GM19025 (cell line): Measurements from ENCODE around the gene RAB31.
"Not testable (repeated sequence)": the region's sequence is repeated elsewhere in the genome, so short reads cannot be mapped to it uniquely, and the experiment has no call there.

Experiments used
- ATAC-seq: cut with Tn5 transposase; IDR thresholded peaks from one replicate; pipeline ENCODE4 v1.9.1; 2021; ENCODE audit warnings: mild to moderate bottlenecking, low read depth, moderate library complexity; ENCODE audit not compliant: unreplicated experiment

RAB31 gene

DNA sequence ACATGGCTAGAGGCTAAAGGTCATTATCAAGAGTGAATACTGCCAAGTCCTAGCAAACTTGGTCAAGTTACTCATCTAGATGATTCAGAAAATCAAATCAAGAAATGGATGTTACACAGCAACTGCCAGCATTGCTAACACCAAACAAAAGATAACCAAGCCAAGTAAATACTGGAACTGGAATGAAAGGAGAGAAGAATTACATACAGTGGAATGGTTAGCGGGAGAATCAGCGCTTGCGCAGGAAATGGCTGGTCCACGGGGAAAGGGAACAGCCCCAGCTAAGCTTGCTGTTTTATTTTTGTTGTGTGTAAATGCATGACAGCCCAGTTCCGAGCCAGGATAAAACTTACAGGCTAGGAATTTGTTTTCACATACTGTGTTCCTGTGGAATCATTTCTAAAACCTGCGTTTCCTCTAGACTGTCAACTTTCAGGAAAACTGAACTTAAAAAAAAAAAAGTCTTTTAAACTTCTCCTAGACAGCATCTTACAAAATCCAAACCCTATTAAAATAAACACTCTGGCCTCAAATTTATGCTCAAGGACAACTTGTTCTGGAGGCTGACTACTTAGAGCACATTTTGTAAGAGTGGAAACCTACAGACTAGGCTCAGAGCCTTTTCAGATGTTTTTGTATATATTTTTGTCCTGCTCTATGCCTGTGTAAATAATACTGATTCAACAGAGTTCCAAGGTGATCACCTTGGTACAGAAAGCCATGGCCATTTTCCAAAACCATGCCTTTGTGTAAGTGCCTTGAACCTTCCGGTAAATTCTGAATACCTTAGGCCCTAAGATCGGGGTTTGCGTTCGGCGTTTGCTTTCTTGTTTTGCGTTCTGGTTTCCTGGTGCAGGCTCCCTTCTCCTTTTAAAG, 146.9 kb downstream of the RAB31 start:
- no peak for ATAC-seq

DNA sequence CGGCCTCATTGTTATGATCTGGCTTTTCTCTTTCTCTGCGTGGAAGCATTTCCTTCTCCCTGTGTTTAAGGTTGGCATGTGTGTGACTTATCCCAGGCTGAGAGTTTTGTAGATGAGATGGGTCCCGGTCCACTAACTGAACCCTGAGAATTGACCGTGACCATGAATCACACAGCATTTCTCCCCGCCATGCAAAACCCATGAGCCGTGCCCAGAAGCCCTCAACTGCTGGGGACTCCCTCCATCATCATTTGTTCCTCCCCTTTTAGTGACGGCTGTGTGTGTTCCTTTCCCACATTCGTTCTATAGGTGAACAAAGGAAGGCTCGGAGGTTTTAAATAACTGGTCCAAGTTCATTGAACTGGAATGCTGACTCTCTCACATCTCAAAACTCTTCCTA, 147.6 kb downstream of the RAB31 start:
- no peak for ATAC-seq

DNA sequence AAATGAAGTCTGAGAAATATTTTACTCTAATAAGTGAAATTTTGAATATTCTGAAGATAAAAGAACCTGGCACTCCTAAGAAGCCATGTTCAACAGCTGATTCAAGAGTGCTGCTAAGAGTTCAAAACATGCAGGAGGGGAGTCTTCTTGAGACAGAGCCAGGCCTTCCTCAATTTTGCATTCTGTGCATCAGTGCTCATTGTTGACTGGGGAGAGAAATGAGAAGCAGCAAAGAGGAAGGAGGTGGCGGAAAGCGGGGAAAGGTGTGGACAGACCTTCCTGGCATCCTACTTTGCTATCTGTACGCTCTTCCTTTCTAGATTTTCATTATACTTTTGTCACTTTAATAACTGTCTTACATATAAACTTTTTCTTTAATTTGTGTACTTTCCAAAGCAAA, 148.0 kb downstream of the RAB31 start:
- ATAC-seq, result no peak

DNA sequence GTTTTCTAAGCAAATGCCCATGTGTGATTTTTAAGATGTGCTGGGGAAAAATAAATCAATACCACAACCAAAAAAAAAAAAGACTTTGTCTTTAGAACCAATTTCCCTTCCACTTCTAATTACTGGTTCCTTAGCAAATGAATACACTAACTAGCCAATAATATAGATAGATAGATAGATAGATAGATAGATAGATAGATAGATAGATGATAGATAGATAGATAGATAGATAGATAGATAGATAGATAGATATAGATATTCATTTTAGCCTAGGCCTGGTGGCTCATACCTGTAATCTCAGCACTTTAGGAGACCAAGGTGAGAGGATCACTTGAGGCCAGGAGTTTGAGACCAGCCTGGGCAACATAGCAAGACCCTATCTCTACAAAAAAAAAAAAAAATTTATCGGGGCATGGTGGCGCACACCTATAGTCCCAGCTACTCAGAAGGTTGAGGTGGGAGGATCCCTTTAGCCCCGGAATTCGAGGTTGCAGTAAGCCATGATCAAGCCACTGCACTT, 149.4 kb downstream of the RAB31 start:
- ATAC-seq, result not testable (repeated sequence)

DNA sequence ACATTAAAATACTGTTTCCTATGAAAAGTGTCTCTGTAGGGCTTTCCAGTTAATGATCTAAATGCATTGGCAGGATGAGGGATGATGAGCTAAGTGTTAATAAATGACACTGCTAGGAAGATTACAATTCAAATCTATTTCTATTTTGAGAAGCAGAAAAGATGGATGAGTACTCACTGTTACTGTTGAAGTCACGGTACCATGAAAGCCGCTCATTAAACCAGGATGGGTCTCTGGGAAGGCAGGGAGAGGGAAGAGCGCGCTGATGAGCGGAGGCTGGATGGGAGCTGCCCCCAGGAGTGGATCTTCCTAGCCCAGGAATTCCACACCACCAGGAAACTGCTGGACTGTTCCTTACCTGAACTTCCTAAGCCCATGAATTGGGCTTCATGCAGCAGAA, 150.5 kb downstream of the RAB31 start:
- ATAC-seq, result no peak

DNA sequence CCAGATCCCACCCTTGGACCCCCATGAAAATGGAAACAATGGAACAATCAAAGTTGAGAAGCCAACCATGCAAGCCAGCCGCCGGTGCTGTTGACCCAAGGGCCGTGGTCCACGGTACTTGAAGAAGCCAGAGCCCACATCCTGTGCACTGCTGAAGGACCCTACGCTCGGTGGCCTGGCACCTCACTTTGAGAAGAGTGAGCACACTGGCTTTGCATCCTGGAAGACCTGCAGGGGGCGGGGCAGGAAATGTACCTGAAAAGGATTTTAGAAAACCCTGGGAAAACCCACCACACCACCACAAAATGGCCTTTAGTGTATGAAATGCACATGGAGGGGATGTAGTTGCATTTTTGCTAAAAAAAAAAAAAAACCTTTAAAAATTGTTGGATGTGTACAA, 151.1 kb downstream of the RAB31 start:
- ATAC-seq, result no peak

DNA sequence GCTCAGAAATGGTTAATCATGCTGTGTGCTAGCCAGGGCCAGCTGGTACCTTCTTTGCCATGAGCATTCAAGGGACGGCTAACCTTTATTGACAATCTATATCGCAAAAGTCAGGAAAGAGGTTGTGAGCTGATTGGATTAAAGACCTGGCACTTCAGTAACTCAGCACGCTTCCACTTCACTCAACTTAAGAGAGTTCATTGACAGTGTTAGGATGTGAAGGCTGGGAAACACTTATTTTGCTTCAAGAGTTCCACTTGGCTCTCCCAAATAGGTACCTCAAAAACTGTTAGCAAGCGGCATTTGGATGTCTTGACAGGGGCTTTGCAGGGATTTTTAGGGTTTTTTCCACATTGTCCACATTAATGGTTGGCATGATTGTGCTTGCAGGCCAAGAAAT, 152.6 kb downstream of the RAB31 start:
- ATAC-seq, result no peak

DNA sequence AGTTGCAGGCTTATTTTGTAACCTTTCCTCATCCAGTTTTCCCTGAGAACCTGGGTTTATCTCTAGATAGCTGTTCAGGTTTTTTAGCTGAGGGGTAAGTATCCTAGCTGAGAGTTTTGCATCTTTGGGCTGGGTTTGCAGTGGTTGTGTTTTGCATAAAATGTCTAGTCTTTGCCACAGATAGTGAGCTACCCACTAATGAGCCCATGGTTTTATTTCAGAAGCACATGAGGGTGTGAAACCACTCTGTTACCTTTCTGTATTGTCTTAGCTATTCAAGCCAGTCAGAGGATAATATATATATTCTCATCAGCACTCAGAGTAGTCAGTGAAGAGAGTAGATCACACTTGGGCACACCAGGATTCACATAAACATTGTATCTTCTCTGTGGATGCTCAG, 153.1 kb downstream of the RAB31 start:
- ATAC-seq, result peak; percentile 64

DNA sequence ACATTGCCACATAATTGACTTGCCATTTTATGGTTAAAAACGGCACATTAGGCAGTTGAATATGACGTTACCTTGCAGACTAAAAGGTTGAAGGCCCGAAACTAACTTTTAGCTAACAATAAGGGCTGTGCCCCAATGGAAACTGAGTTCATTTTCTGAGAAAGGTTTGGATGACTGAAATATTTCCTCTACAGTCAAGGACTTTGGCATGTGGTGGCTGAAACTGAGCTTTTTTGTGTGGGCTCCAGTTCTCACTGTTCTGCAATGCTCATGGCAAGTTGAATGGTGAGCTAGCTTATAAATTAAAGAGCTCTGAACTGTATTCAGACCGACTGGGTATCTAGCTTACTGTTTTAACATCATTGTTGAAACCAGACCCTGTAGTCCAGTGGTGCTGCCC, 153.8 kb downstream of the RAB31 start:
- peak; percentile 59 for ATAC-seq

DNA sequence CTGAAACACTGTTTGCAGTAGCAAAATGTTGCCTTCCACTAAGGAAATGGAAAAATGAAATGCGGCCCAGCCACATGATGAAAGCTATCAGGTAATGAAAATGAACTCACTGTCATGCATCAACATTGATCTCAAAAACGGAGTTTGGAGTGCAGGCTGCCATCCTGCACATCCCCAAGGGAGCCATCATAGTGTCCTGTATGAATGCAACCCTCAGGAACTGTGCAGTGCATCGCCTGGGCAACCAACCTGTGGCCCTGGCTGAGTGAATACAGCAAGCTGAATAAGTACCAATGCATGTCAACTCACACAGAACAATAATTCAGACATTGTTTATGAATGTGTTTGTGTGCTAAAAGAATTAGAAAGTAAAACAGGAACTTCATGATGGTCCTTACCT, 154.6 kb downstream of the RAB31 start:
- ATAC-seq, result no peak

DNA sequence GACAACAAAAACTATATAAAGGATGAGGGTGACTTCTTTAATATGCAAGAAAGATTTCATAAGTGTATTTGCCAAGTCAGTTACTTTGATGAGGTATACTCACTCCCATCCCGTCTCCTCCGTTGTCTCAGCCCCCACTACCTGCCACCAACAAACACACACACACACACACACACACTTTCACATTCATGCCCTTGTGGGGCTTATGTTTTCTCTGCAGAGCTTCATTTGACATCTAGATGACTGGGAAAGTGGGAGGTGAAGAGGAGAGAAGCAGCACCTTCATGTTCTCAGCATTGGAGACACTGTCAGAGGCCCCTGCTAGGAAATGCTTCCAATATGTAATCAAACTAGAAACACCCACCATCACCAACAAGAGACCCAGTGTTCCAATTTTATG, 155.2 kb downstream of the RAB31 start:
- no peak for ATAC-seq

DNA sequence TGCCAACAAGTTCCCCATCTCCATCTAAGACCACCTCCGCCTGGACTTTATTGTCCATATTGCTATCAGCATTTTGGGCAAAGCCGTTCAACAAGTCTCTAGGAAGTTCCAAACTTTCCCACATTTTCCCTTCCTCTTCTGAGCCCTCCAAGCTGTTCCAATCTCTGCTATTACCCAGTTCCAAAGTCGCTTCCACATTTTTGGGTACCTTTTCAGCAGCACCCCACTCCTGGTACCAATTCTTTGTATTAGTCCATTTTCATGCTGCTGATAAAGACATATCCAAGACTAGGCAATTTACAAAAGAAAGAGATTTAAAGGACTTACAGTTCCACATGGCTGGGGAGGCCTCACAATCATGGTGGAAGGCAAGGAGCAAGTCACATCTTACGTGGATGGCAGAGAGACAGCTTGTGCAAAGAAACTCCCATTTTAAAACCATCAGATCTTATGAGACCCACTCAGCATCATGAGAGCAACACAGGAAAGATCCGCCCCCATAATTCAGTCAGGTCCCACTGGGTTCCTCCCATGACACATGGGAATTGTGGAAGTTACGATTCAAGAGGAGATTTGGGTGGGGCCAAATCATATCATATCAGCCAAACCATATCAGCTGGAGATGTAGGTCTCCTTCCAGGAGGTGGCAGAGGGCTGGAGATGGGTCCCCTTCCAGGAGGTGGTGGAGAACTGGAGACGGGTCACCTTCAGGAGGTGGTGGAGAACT, 157.8 kb downstream of the RAB31 start:
- no peak for ATAC-seq

DNA sequence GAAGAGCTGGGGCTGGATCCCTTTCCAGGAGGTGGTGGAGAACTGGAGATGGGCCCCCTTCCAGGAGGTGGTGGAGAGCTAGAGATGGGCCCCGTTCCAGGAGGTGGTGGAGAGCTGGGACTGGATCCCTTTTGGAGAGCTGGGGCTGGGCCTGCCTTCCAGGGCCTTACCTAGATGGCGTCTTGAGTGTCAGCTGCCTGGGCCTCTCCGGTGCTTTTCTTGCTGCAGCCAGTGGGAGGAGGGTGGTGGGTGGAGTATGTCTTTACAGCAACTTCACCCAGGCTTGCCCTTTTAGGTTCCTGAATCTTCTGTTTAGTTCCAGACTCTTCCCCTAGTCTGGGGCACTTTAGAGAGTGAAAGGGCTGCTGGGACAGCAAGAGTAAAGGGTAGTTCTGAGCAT, 158.5 kb downstream of the RAB31 start:
- ATAC-seq, result no peak

DNA sequence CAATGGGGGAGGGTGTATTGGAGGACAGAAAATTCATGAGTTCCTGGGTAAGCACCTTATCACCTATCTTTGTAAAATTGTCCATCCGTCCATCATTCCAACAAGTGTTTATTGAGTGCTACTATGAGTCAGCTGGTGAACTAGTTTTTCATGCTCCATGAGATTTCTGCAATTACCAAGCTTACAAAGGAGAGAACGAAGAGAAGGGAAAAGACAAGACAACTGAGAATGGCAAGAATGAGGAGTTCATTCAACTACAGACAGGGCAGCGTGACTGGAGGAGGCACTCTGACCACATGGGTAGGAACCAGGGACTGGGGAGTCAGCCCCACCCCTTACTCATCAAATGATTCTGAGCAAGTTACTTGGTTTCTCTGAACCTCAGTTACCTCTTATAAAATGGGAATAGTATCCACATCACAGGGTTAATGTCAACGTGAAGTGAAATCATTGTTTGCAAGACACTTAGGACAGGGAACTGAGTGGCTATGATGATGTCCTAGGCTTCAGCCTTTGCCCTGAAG, 159.0 kb downstream of the RAB31 start:
- ATAC-seq, result no peak

DNA sequence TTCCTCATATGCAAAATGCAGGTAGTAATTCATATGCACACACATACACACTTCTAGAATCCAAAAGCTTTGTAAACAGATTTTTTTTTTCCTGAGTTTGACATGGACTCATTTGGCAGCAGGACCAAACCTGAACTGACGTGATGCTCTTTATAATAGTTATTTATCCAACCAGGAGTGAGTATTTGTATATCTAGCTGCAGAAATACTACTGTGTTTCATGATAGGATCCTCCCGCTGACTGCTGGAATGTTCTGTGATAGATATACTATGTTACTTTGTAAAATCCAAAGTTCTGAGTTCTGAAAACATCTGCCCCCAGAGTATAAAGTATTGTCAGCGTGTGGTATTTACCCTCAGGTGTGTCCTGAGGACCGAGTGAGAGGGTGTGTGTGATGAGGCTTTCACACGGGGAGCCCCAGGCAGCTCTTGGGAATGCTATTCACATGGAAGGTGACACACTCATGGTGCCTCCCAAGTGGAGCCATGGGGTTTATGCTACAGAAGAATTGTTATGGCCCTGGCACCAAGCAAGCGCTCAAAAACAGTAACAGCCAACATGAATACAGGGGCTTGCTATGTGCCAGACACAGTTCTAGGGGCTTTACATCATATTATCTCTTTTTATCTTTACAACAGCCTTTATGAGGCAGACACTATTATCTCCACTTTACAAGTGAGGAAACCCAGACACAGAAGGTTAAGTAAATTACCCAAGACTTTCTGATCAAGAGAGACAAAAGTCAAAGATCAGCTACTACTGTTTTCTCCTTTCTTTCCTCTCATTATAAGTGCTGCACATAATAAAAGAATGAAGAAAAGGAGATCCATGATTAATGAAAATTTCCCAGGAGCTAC, 161.0 kb downstream of the RAB31 start:
- no peak for ATAC-seq

DNA sequence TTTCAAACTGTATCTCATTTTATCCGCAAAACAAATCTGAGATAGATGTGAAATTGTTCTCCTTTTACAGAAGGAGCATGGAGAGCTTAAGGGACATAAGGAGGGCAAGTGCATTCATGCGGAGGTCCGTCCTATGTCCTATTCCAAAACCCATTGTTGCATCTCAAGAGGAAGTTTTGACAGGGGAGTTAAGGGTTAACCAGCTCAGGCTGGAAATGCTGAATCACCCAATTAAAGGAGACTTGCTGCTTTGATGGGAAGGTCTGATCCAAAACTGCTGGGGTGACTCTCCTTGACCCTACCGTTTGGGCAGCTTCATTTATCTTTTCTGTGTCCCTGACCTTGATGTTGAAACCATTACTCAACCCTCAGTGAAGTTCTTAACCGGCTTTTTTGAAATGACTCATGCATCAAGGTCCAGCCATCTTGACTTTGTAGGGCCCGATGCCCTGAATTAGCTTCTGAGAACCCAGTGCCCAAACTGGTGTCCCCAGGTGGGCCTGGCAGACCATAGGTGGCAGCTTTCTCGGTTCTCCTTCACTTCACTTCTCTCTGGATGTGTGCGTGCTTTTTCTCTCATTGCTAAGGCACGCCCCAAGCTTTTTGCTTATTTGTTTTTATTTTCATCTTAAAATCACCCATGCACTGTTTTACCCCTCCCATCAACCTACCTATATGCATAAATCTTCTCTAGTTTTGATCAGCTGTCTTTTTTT, 161.8 kb downstream of the RAB31 start:
- ATAC-seq, result peak; percentile 63

DNA sequence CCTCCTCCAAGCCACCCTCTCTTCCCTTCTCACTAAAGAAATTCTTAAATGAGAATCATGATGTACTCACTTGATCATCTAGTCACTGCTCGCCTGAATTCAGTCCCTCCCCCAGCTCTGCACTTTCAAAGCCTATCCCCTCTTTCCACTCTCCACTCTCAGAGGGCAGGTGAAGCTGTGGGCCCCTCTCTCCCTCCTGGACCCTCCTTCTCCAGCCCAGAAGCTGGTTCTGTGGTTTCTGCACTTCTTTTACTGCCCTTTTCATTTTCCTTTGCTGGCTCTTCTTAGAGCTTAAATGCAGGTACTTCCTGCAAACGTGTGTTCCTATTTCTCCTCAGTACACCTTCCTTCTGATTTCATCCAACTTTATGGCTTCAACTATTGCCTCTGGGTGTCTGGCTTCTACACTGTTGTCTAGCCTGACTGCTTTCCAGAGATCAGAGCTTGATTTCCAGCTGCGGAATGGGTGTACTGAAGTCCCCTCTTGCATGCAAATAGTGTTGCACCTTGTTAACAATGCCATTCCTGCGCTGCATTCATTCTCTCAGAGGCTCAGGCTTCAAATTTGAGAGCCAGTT, 162.4 kb downstream of the RAB31 start:
- no peak for ATAC-seq

DNA sequence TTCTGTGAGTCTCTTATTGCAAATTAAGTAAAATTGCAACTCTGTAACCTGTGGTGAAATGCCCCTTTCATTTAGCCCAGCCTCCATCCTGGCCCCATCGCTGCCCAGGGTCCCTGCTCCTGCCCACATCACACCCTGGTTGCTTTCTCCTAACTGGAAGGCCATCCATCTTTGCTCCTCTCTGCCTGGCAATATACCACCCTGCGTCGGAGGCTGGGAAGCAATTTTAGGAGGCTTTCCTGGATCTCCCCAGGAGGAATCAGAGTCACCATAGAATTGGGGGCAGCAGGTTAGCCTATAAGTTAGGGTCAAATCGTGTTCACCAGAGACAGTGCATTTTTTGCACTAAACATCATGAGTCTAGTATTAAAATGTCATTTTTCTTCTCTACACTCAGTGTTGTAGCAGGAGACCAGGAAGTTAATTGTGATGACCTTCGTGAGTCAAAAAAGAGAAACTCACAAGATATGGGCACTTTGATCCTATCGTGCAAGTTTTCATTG, 163.2 kb downstream of the RAB31 start:
- no peak for ATAC-seq

DNA sequence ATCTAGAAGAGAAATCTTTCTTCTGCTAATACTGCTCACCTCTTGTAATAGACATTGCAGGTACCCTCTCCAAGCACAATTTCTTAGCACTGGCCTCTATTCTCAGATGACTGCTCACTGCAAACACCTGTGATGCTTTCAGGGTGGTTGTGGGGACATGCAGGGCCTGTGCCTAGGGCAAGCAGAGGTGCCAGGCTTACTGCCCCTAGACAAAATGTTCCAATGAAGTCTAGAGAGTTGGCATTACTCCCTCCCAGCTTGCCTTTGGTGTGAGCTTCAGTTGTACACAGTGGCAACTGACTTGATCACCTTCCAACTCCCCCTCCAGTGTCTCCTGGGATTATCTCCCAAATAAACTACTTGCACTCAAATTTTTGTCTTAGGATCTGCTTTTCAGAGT, 164.7 kb downstream of the RAB31 start:
- no peak for ATAC-seq
